ENCODE data around the gene GSTM4. TPM values are rescaled to one million over a fixed set of nuclear protein-coding genes. Genes with fewer than 3 reads are reported as not detected.
A peak's percentile ranks its signal among the peaks of the same experiment; 100 is the strongest.

GSTM4 gene
- total RNA-seq, 1 experiment from 2014 or later: 7.7 TPM

- no peak for DNase-seq
- H3K4me3 ChIP-seq (ENCODE audit: low read length): no peak overlapping the region
- H3K27ac ChIP-seq (ENCODE audit: low read length): no peak overlapping the region
- H4K20me1 ChIP-seq (ENCODE audit: insufficient read depth, low read depth, low read length): peaks cover 30% of the 10 kb centered on the region; the same call in 1 of the 2 replicates
- no peak overlapping the region for H3K9ac ChIP-seq (ENCODE audit: low read length)
- no peaks in the 10 kb centered on the region for H3K9me2 ChIP-seq (replicated peaks; ENCODE audit: insufficient read depth, low read length)
- H3K79me2 ChIP-seq (ENCODE audit: low read length): peaks cover 22% of the 10 kb centered on the region
- H3K9me3 ChIP-seq (ENCODE audit: low read length): no peaks in the 10 kb centered on the region
- H3K36me3 ChIP-seq (ENCODE audit: insufficient read depth, low read length): peaks cover 22% of the 10 kb centered on the region
- H3K4me1 ChIP-seq (ENCODE audit: low read length): peaks cover 18% of the 10 kb centered on the region
- H3K27me3 ChIP-seq (ENCODE audit: low read length): no peaks in the 10 kb centered on the region
- no peak overlapping the region for H2AFZ ChIP-seq (ENCODE audit: low read length)
- H3K4me2 ChIP-seq (ENCODE audit: low read depth, low read length, poor library complexity, severe bottlenecking): no peak overlapping the region
Observed at GRCh38 chr1:109628540-109629321, 27.2 kb upstream of the GSTM4 start.

GRCh38 chr1:109629372-109630030 lies 26.4 kb upstream of the GSTM4 start:
- Histone ChIP-seq H4K20me1 (ENCODE audit: insufficient read depth, low read depth, low read length) (peaks cover 30% of the 10 kb centered on the region; the same call in 1 of the 2 replicates), H3K79me2 (ENCODE audit: low read length) (peaks cover 15% of the 10 kb centered on the region), H3K9me2 (replicated peaks; ENCODE audit: insufficient read depth, low read length) (no peaks in the 10 kb centered on the region), H3K27ac (ENCODE audit: low read length) (no peak overlapping the region), H3K9ac (ENCODE audit: low read length) (no peak overlapping the region), H3K36me3 (ENCODE audit: insufficient read depth, low read length) (peaks cover 22% of the 10 kb centered on the region), H3K4me1 (ENCODE audit: low read length) (peaks cover 11% of the 10 kb centered on the region), H2AFZ (ENCODE audit: low read length) (no peak overlapping the region), H3K4me2 (ENCODE audit: low read depth, low read length, poor library complexity, severe bottlenecking) (no peak overlapping the region), H3K9me3 (ENCODE audit: low read length) (no peaks in the 10 kb centered on the region), H3K4me3 (ENCODE audit: low read length) (no peak overlapping the region), H3K27me3 (ENCODE audit: low read length) (no peaks in the 10 kb centered on the region)
- DNase-seq: no peak

- Histone ChIP-seq H3K9me2 (replicated peaks; ENCODE audit: insufficient read depth, low read length) (no peaks in the 10 kb centered on the region), H3K36me3 (ENCODE audit: insufficient read depth, low read length) (peaks cover 22% of the 10 kb centered on the region), H3K27me3 (ENCODE audit: low read length) (no peaks in the 10 kb centered on the region), H3K9me3 (ENCODE audit: low read length) (no peaks in the 10 kb centered on the region), H4K20me1 (ENCODE audit: insufficient read depth, low read depth, low read length) (peaks cover 24% of the 10 kb centered on the region; the same call in 1 of the 2 replicates), H3K9ac (ENCODE audit: low read length) (no peak overlapping the region), H3K4me3 (ENCODE audit: low read length) (no peak overlapping the region), H2AFZ (ENCODE audit: low read length) (no peak overlapping the region), H3K27ac (ENCODE audit: low read length) (no peak overlapping the region), H3K4me2 (ENCODE audit: low read depth, low read length, poor library complexity, severe bottlenecking) (no peak overlapping the region), H3K4me1 (ENCODE audit: low read length) (peaks cover 3% of the 10 kb centered on the region), H3K79me2 (ENCODE audit: low read length) (peaks cover 8% of the 10 kb centered on the region)
- DNase-seq: peak; percentile 67
Observed at GRCh38 chr1:109630081-109630897, 25.6 kb upstream of the GSTM4 start.

GRCh38 chr1:109630898-109631512 lies 24.9 kb upstream of the GSTM4 start:
- no peaks in the 10 kb centered on the region for H3K27me3 ChIP-seq (ENCODE audit: low read length)
- no peak overlapping the region for H3K4me2 ChIP-seq (ENCODE audit: low read depth, low read length, poor library complexity, severe bottlenecking)
- peaks cover 22% of the 10 kb centered on the region for H3K36me3 ChIP-seq (ENCODE audit: insufficient read depth, low read length)
- H4K20me1 ChIP-seq (ENCODE audit: insufficient read depth, low read depth, low read length): peaks cover 19% of the 10 kb centered on the region; the same call in 1 of the 2 replicates
- no peak for DNase-seq
- H2AFZ ChIP-seq (ENCODE audit: low read length): no peak overlapping the region
- H3K4me1 ChIP-seq (ENCODE audit: low read length): no peaks in the 10 kb centered on the region; the same call in 1 of the 2 replicates
- no peak overlapping the region for H3K4me3 ChIP-seq (ENCODE audit: low read length)
- no peak overlapping the region for H3K9ac ChIP-seq (ENCODE audit: low read length)
- no peaks in the 10 kb centered on the region for H3K9me3 ChIP-seq (ENCODE audit: low read length)
- H3K27ac ChIP-seq (ENCODE audit: low read length): no peak overlapping the region
- no peaks in the 10 kb centered on the region for H3K9me2 ChIP-seq (replicated peaks; ENCODE audit: insufficient read depth, low read length)
- peaks cover under 1% of the 10 kb centered on the region; the same call in 1 of the 2 replicates for H3K79me2 ChIP-seq (ENCODE audit: low read length)

- H3K4me3 ChIP-seq (ENCODE audit: low read length): no peak overlapping the region
- H3K9me2 ChIP-seq (replicated peaks; ENCODE audit: insufficient read depth, low read length): no peaks in the 10 kb centered on the region
- no peak overlapping the region for H3K27ac ChIP-seq (ENCODE audit: low read length)
- peaks cover 22% of the 10 kb centered on the region for H3K36me3 ChIP-seq (ENCODE audit: insufficient read depth, low read length)
- no peaks in the 10 kb centered on the region for H3K27me3 ChIP-seq (ENCODE audit: low read length)
- no peak for DNase-seq
- no peak overlapping the region for H3K4me2 ChIP-seq (ENCODE audit: low read depth, low read length, poor library complexity, severe bottlenecking)
- H3K9ac ChIP-seq (ENCODE audit: low read length): no peak overlapping the region
- H4K20me1 ChIP-seq (ENCODE audit: insufficient read depth, low read depth, low read length): peaks cover 19% of the 10 kb centered on the region; the same call in 1 of the 2 replicates
- H3K4me1 ChIP-seq (ENCODE audit: low read length): no peaks in the 10 kb centered on the region; the same call in 1 of the 2 replicates
- no peaks in the 10 kb centered on the region for H3K79me2 ChIP-seq (ENCODE audit: low read length)
- H2AFZ ChIP-seq (ENCODE audit: low read length): no peak overlapping the region
- H3K9me3 ChIP-seq (ENCODE audit: low read length): no peaks in the 10 kb centered on the region
Observed at GRCh38 chr1:109631513-109632505, 24.1 kb upstream of the GSTM4 start.

GRCh38 chr1:109632671-109633346 lies 23.1 kb upstream of the GSTM4 start:
- Histone ChIP-seq H3K9ac (ENCODE audit: low read length) (no peak overlapping the region), H3K9me2 (replicated peaks; ENCODE audit: insufficient read depth, low read length) (no peaks in the 10 kb centered on the region), H3K79me2 (ENCODE audit: low read length) (no peaks in the 10 kb centered on the region), H3K4me3 (ENCODE audit: low read length) (no peak overlapping the region), H2AFZ (ENCODE audit: low read length) (no peak overlapping the region), H3K36me3 (ENCODE audit: insufficient read depth, low read length) (peaks cover 19% of the 10 kb centered on the region), H3K4me2 (ENCODE audit: low read depth, low read length, poor library complexity, severe bottlenecking) (no peak overlapping the region), H3K4me1 (ENCODE audit: low read length) (no peaks in the 10 kb centered on the region; the same call in 1 of the 2 replicates), H3K27ac (ENCODE audit: low read length) (no peak overlapping the region), H3K27me3 (ENCODE audit: low read length) (no peaks in the 10 kb centered on the region), H4K20me1 (ENCODE audit: insufficient read depth, low read depth, low read length) (peaks cover 19% of the 10 kb centered on the region; the same call in 1 of the 2 replicates), H3K9me3 (ENCODE audit: low read length) (no peaks in the 10 kb centered on the region)
- DNase-seq: no peak

- Histone ChIP-seq H3K9me3 (ENCODE audit: low read length) (no peaks in the 10 kb centered on the region), H3K9me2 (replicated peaks; ENCODE audit: insufficient read depth, low read length) (no peaks in the 10 kb centered on the region), H3K79me2 (ENCODE audit: low read length) (no peaks in the 10 kb centered on the region), H3K4me2 (ENCODE audit: low read depth, low read length, poor library complexity, severe bottlenecking) (no peak overlapping the region), H3K4me3 (ENCODE audit: low read length) (no peak overlapping the region), H3K27ac (ENCODE audit: low read length) (no peak overlapping the region), H3K9ac (ENCODE audit: low read length) (no peak overlapping the region), H4K20me1 (ENCODE audit: insufficient read depth, low read depth, low read length) (peaks cover 19% of the 10 kb centered on the region; the same call in 1 of the 2 replicates), H3K27me3 (ENCODE audit: low read length) (no peaks in the 10 kb centered on the region), H2AFZ (ENCODE audit: low read length) (no peak overlapping the region), H3K4me1 (ENCODE audit: low read length) (no peaks in the 10 kb centered on the region; the same call in 1 of the 2 replicates), H3K36me3 (ENCODE audit: insufficient read depth, low read length) (peaks cover 13% of the 10 kb centered on the region)
- DNase-seq: no peak
Observed at GRCh38 chr1:109634292-109634691, 21.6 kb upstream of the GSTM4 start.

All from Karpas-422 (cell line).